ENCODE results near the gene SAFB2.

GRCh38 chr19:5671600-5671999 is 49.0 kb upstream of the SAFB2 start:
- TF ChIP-seq POLR2A (IDR thresholded peaks at IDR 0.05; ENCODE audit: low read depth, low read length) = no peak
- TF ChIP-seq POLR2AphosphoS5 (IDR thresholded peaks at IDR 0.05; ENCODE audit: low read depth, low read length) = no peak
- TF ChIP-seq TAF1 (IDR thresholded peaks at IDR 0.05; ENCODE audit: low read depth, low read length) = no peak
- TF ChIP-seq SPI1 (IDR thresholded peaks at IDR 0.05; ENCODE audit: low read depth, low read length) = no peak
- TF ChIP-seq POU2F2 (IDR thresholded peaks at IDR 0.05; ENCODE audit: low read depth, low read length) = no peak
- no peak for TF ChIP-seq PAX5 (IDR thresholded peaks at IDR 0.05; ENCODE audit: insufficient read depth, low read length, severe bottlenecking)
